DND-41 (cell line): Measurements from ENCODE around the gene RGP1.

Experiments
- ATAC-seq: fragments of 200-7000 bp; cut with Tn5 transposase; 3 replicates; pipeline ENCODE4 v1.9.1; 2021; ENCODE audit warnings: low read depth; ENCODE audit not compliant: insufficient read depth
- DNase-seq: peaks from one replicate; pipeline ENCODE4 v3.0.0-alpha.2; 2020
- H2AFZ ChIP-seq: 2 replicates; pipeline ENCODE4 v1.6.0; 2012; ENCODE audit warnings: low read depth, low read length
- H3K27ac ChIP-seq: 2 replicates; pipeline ENCODE4 v1.5.1; 2012; ENCODE audit warnings: low read length, inconsistent platforms
- H3K27me3 ChIP-seq: fragments of 200-600 bp; sonication (generic); 2 replicates; pipeline ENCODE4 v1.6.0; 2012; ENCODE audit warnings: low read length, mild to moderate bottlenecking, inconsistent platforms; ENCODE audit not compliant: insufficient read depth, poor library complexity
- H3K36me3 ChIP-seq: 2 replicates; pipeline ENCODE4 v1.5.1; 2012; ENCODE audit warnings: low read length, inconsistent platforms; ENCODE audit not compliant: insufficient read depth
- H3K4me1 ChIP-seq: 2 replicates; pipeline ENCODE4 v1.5.1; 2012; ENCODE audit warnings: mild to moderate bottlenecking, low read length; ENCODE audit not compliant: insufficient read depth
- H3K4me2 ChIP-seq: 2 replicates; pipeline ENCODE4 v1.6.0; 2012; ENCODE audit warnings: mild to moderate bottlenecking, moderate library complexity, low read length, inconsistent platforms; ENCODE audit not compliant: insufficient read depth
- H3K4me3 ChIP-seq, 2 experiments: fragments of 200-600 bp in 1 of 2; shearing (Covaris generic) in 1 of 2; 2 replicates each; pipeline ENCODE4 v1.5.1; 2012 to 2016; ENCODE audit warnings: inconsistent platforms in 2 of 2, low read length in 2 of 2, mild to moderate bottlenecking in 2 of 2, low read depth in 1 of 2, moderate library complexity in 1 of 2
- H3K79me2 ChIP-seq: 2 replicates; pipeline ENCODE4 v1.6.0; 2012; ENCODE audit warnings: low read length, inconsistent platforms; ENCODE audit not compliant: insufficient read depth
- H3K9ac ChIP-seq: 2 replicates; pipeline ENCODE4 v1.6.0; 2012; ENCODE audit warnings: low read depth, mild to moderate bottlenecking, inconsistent platforms, low read length, moderate library complexity
- H3K9me3 ChIP-seq: 2 replicates; pipeline ENCODE4 v1.5.1; 2012; ENCODE audit warnings: low read length, moderate library complexity, mild to moderate bottlenecking, inconsistent platforms; ENCODE audit not compliant: insufficient read depth, severe bottlenecking
- H4K20me1 ChIP-seq: 2 replicates; pipeline ENCODE4 v1.6.0; 2012; ENCODE audit warnings: low read length; ENCODE audit not compliant: insufficient read depth
- EZH2 ChIP-seq: IDR thresholded peaks from 3 replicates; pipeline ENCODE4 v1.6.1; 2012; ENCODE audit warnings: borderline replicate concordance, low read depth, mild to moderate bottlenecking, moderate library complexity, low read length, inconsistent platforms; ENCODE audit not compliant: severe bottlenecking
- TF ChIP-seq, protein P1 (sequence below): IDR thresholded peaks from 2 replicates; pipeline ENCODE4 v1.5.1; 2012; ENCODE audit warnings: borderline replicate concordance, low read length, moderate library complexity, mild to moderate bottlenecking; ENCODE audit not compliant: poor library complexity, severe bottlenecking; ENCODE audit errors: extremely low read depth

Gene RGP1

DNA sequence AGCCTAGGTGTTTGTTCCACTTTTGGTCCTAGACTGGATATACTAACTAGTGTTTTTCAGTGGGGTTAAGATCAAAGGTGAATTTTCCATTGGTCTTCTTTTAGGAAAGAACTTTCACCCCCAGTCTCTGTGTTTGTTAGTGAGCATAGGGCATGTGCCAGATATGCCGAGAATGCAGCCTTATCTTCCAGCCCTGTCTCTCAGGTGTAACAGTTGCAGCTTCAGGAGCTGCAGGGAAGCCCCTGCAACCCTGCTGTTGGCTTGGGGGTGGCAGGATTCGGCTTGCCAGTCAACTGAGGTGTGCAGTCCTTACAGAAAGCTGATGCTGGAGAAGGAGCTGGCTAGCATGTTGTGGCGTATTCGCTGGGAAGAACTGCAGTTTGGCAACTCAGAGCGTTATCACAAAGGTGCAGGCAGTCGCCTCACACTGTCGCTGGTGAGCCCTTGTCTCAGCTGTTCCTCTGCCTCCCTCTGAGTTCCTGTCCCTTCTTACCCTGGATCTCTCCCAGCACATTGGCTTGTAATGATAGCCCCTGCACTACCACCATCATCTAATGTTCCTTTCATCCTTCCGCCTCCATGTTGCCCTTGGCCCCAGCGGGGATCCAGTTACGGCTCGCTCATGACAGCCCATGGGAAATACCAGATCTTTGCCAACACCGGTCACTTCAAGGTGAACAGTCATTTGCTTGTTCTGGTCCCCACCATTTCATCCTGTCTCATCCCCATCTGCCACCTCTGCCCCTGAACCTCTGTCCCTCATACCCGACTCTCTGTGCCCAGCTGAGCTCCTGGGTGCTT, 52.4 kb downstream of the RGP1 start:
- Histone ChIP-seq H3K79me2 (no peaks in the 10 kb centered on the region), H4K20me1 (no peaks in the 10 kb centered on the region), H3K9ac (no peak overlapping the region), H3K4me1 (no peaks in the 10 kb centered on the region), H3K9me3 (no peaks in the 10 kb centered on the region), H3K4me2 (no peak overlapping the region), H3K27ac (no peak overlapping the region), H2AFZ (no peak overlapping the region), H3K27me3 (no peaks in the 10 kb centered on the region), H3K36me3 (peaks cover 26% of the 10 kb centered on the region), H3K4me3 (no peak overlapping the region)
- no peak for DNase-seq
- no peak for ATAC-seq
- TF ChIP-seq, protein P1, sequence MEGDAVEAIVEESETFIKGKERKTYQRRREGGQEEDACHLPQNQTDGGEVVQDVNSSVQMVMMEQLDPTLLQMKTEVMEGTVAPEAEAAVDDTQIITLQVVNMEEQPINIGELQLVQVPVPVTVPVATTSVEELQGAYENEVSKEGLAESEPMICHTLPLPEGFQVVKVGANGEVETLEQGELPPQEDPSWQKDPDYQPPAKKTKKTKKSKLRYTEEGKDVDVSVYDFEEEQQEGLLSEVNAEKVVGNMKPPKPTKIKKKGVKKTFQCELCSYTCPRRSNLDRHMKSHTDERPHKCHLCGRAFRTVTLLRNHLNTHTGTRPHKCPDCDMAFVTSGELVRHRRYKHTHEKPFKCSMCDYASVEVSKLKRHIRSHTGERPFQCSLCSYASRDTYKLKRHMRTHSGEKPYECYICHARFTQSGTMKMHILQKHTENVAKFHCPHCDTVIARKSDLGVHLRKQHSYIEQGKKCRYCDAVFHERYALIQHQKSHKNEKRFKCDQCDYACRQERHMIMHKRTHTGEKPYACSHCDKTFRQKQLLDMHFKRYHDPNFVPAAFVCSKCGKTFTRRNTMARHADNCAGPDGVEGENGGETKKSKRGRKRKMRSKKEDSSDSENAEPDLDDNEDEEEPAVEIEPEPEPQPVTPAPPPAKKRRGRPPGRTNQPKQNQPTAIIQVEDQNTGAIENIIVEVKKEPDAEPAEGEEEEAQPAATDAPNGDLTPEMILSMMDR: no peak
- TF ChIP-seq EZH2: no peak

DNA sequence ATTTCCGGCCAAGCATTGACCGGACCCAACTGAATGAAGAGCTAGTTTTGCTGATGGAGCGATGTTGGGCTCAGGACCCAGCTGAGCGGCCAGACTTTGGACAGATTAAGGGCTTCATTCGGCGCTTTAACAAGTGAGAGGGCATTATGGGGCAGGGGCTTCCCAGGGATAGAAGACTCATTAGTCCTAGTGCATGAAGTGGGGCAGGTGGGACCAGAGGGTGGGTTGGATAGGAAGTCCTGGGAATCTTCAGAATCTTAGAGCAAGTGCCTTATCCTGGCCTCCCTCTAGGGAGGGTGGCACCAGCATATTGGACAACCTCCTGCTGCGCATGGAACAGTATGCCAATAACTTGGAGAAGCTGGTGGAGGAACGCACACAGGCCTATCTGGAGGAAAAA, 57.0 kb downstream of the RGP1 start:
- Histone ChIP-seq H2AFZ (no peak overlapping the region), H3K4me3 (no peak overlapping the region), H3K36me3 (peaks cover 43% of the 10 kb centered on the region), H3K4me2 (no peak overlapping the region), H3K4me1 (peaks cover 1% of the 10 kb centered on the region), H3K9me3 (no peaks in the 10 kb centered on the region), H3K27ac (no peak overlapping the region), H3K9ac (no peak overlapping the region), H3K27me3 (no peaks in the 10 kb centered on the region), H4K20me1 (no peaks in the 10 kb centered on the region), H3K79me2 (no peaks in the 10 kb centered on the region)
- ATAC-seq: no peak
- no peak for DNase-seq
- TF ChIP-seq, protein P1: no peak
- no peak for TF ChIP-seq EZH2
